22Rv1 (cell line): ENCODE data around the gene NLE1.

Experiments
- ZFX ChIP-seq: fragments of 450-650 bp; IDR thresholded peaks from 2 replicates; pipeline ENCODE4 v1.6.1; 2017; ENCODE audit warnings: antibody characterized with exemption, borderline replicate concordance
- TF ChIP-seq, protein P1 (sequence below): fragments of 450-650 bp; IDR thresholded peaks from 2 replicates; pipeline ENCODE4 v1.5.1; 2017; ENCODE audit warnings: mild to moderate bottlenecking

DNA sequence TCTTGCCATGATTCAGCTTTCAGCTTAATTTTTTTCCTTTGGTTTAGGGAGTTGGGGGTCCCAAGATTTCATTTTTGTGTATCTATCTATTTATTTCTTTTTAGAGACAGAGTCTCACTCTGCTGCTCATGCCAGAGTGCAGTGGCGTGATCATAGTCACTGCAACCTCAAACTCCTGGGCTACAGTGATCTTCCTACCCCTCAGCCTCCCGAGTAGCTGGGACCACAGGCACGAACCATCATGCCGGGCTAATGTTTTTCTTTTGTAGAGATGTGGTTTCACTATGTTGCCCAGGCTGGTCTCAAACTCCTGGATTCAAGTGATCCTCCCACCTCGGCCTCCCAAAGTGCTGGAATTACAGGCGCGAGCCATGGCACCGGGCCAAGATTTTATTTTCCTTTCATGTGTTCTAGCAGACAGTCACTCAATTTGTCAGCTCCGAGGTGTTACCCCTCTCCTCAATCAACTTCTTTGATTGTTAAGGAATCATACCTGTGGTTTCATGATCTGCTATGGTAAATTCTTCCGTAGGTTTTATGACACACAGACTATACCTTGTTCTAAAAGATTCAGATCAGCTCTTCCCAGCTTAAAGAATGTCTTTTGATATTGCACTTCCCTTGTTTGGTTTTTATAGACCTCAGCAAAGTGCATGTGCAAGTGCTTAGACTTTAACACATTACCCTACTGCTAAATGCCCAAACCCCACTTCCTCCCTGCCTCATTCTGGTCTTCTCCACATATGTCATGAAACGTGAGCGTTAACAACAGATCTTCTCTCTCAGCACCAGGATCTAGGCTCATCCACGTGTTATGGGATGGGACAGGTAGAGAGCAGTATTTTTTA is 18.5 kb upstream of the NLE1 start:
- TF ChIP-seq, protein P1, sequence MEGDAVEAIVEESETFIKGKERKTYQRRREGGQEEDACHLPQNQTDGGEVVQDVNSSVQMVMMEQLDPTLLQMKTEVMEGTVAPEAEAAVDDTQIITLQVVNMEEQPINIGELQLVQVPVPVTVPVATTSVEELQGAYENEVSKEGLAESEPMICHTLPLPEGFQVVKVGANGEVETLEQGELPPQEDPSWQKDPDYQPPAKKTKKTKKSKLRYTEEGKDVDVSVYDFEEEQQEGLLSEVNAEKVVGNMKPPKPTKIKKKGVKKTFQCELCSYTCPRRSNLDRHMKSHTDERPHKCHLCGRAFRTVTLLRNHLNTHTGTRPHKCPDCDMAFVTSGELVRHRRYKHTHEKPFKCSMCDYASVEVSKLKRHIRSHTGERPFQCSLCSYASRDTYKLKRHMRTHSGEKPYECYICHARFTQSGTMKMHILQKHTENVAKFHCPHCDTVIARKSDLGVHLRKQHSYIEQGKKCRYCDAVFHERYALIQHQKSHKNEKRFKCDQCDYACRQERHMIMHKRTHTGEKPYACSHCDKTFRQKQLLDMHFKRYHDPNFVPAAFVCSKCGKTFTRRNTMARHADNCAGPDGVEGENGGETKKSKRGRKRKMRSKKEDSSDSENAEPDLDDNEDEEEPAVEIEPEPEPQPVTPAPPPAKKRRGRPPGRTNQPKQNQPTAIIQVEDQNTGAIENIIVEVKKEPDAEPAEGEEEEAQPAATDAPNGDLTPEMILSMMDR = no peak
- no peak for TF ChIP-seq ZFX
